GM15510 (cell line): Measurements from ENCODE around the gene F8A1.
"Not testable (repeated sequence)": the region's sequence is repeated elsewhere in the genome, so short reads cannot be mapped to it uniquely, and the experiment has no call there.

Experiments
- POLR2A ChIP-seq: IDR thresholded peaks from 3 replicates; pipeline ENCODE4 v1.6.1; 2011; ENCODE audit warnings: borderline replicate concordance; ENCODE audit not compliant: insufficient read length; ENCODE audit errors: extremely low read depth

Gene F8A1

GRCh38 chrX:154886069-154886788 is at the start of gene F8A1:
Gene F8A1, plus strand, starts transcription at chrX:154886355. Its CDS starts 20 bp downstream, at chrX:154886375.
- TF ChIP-seq POLR2A = not testable (repeated sequence)

DNA sequence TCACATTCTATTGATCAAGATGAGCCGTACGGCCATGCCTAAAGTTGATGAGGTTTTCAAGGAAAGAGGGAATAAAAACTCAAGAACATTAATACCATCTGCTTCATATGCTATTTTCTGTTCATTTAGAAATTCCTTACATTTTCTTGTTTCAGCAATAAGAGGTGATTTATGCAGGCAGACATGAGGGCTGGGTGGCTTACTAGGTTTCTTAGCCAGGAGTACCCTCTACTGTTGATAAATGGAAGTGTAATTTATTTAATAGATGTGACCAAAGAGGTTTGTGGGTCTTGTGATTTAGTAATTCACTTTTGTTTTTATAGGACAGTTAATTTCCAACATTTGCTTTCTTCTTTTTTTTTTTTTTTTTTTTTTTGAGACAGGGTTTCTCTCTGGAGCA is 45.3 kb upstream of the F8A1 start:
- TF ChIP-seq POLR2A = no peak

GRCh38 chrX:154850957-154851611 is 35.1 kb upstream of the F8A1 start:
- TF ChIP-seq POLR2A = no peak

DNA sequence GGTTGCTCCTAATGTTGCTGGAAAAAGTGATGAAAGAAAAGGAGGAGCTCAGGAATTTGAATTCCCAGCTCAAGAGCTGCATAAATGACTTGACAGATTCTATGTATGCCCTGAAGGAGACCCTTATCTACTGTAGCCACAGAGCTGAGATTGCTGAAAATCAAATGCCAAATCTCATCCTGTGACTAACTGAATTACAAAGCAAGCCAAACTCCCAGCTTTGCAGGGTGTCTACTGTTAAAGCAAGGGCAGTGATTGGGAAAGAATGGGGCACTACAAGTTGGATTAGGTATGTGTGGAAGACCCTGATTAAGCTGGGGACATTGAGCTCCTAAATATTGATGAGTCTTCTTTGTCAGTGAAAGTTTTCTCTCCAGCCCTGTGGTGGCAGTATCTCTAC is 30.9 kb upstream of the F8A1 start:
- TF ChIP-seq POLR2A = no peak

DNA sequence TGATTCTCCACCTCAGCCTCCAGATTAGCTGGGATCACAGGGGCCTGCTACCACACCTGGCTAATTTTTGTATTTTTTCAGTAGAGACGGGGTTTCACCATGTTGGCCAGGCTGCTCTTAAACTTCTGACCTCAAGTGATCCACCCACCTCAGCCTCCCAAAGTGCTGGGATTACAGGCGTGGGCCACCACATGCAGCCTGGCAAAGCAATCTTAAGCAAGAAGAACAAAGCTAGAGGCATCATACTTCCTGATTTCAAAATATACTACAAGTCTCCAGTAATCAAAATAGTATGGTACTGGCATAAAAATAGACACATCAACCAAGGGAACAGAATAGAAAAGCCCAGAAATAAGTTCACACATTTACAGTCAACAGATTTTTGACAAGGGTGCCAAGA is 12.8 kb upstream of the F8A1 start:
- no peak for TF ChIP-seq POLR2A

DNA sequence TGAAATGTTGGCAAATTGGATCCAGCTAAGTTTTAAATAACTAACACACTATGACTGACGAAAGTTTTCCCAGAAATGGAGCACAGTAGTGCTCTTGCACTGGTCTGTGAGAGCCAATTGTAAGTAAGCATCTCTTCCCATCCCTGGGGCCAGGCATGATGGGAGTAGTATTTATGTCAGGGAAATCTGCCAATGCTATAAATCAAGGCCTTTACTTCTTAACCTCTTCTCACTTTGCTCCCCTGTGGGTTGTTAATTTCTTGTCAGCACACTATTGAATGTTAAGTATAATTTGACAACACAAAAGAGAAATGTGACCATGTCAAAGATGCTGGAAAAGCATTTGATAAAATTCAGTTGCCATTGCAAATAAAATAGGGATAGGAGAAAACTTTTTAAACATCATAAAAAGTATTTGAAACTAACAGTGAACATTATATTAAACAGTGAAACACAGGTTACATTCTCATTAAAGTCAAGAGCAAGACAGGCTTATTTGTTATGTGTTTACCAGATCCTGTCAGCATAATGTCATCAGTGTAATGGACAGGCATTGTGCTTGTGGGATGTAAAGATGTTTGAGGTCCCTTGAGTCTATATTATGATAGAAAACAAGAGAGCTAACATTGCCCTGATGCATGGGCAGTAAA is 5.0 kb downstream of the F8A1 start:
- no peak for TF ChIP-seq POLR2A

GRCh38 chrX:154892296-154892695 is 6.1 kb downstream of the F8A1 start:
- TF ChIP-seq POLR2A = no peak

DNA sequence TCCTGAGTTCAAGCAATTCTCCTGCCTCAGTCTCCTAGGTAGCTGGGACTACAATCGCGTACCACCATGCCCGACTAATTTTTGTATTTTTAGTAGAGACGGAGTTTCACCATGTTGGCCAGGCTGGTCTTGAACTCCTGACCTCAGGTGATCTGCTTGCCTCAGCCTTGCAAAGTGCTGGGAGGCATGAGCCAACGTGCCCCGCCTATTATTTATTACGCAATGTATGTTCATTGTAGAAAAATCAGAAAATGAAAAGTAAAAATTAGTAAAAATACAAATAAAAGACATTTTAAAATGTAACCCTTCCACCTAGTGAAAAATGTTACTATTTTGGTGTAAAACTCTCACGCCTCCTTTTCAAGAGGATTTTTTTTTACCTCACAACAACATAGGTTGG is 14.2 kb downstream of the F8A1 start:
- no peak for TF ChIP-seq POLR2A

GRCh38 chrX:154902408-154902807 is 16.3 kb downstream of the F8A1 start:
- TF ChIP-seq POLR2A = no peak

DNA sequence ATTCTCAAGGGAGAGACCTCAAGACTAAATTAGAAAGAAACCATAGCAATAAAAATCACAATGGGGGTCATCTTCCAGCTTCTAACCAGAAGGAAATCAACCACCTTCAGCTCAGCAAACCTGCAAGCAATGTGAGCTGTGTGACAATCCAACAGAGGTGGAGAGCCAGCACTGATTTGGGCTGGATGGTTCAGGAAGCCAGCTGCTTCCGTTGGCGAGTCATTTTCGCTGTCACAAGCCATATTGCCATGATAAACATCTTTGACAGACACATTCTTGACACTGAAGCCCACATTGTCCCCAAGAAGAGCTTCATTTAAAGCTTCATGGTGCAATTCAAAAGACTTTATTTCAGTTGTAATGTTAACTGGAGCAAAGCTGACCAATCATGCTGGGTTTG is 22.7 kb downstream of the F8A1 start:
- no peak for TF ChIP-seq POLR2A

GRCh38 chrX:154914052-154914451 is 27.9 kb downstream of the F8A1 start:
- no peak for TF ChIP-seq POLR2A

DNA sequence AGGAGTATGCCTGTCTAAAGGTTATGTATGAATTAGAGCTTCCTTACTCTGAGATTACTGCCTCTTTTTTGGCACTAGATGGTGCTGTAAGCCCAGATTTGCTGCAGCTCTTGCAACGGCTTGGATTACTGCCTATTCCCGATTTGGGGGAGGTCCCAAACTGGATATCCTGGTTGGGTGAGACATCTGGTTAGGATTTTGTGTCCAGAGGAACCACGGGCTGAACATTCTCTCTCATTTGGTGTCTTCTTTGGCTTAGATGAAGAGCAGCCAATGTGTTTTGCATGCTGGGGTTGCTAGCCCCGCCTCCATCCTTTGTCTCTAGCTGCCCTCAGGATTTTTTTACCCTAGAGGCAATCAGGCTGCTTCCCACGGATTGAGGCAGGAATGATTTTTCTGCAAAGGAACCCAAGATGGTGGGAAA is 31.9 kb downstream of the F8A1 start:
- no peak for TF ChIP-seq POLR2A
